ENCODE data around the gene GLRB.
"Not testable (repeated sequence)": the region's sequence is repeated elsewhere in the genome, so short reads cannot be mapped to it uniquely, and the experiment has no call there.

The GLRB gene

DNA sequence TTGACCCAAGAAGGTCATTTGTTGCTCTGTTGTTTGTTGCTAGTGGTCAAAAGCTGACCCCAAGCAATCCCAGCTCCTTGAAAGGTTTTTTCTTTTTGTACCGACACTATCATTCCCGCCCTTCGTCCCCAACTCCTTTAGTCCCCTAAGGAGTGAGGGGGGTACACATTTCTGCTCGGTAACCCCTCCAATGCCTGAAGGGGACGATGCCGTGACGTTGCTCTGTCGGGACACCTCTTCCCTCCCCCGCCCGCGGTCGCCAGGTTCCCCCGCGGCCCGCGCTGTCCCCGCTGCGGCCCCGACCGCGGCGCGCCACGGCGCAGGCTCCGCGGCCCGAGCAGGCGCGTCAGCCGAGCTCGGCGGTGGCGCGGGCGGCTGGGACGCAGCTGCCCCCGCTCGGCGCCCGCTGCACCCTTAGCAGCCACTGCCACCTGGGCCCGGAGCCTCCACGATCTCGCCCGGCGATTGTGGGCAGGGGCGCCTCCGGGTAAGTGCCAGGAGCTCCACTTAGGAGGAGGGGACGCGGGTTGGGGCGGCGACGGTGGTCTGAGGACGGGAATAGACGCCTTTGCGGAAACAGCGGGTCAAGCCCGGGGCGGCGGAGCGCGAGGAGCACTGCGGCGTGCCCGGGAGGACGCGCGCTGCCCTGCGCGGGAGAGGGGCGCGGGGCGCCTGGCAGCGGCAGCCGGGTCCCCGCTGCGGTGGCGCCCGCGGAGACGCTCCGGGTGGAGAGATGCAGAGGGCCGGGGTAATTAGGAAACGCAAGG is at the start of gene GLRB:
Gene GLRB (plus strand): TSS at position 340 of the 767 bp plus-strand sequence. CDS start 1,875 bp downstream, outside the sequence.
- no peak for DNase-seq

DNA sequence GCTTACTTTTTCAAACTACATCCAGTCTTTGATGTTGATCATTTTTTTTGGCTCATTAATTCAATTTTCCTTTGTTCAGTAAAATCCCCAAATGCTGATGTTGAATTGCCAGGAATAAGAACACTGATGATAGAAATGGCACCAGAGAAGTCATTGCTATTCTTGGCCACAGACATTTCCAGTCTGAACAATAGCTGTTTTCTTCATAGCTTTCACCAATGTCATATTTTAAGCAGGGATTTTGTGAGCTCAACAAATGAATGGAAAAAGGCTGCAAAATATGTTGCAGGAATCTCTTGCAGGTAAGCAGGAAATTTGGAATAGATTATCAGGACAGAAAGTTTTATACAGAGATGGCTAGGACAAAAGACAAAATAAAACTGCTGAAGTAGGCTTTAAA is 40.5 kb upstream of the GLRB start:
- DNase-seq, result no peak

DNA sequence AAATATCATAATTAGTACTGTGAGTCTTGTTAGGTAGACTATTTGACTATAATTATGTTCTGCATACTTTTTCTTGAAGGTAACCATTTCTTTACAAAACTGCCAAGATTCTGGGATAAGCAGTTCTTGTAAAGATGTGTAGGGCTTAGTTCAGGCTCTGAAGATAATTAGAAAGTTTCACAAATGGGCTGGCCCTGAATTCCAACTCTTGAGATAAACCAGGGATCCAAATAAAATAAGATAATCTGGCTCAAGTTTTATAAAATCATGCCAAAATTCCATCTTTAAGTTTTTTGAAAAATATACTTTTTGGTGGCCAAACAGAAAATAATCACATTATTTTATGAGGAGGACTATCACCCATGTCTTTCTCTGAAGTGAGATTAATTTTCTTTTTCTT is 35.5 kb upstream of the GLRB start:
- DNase-seq, result no peak

DNA sequence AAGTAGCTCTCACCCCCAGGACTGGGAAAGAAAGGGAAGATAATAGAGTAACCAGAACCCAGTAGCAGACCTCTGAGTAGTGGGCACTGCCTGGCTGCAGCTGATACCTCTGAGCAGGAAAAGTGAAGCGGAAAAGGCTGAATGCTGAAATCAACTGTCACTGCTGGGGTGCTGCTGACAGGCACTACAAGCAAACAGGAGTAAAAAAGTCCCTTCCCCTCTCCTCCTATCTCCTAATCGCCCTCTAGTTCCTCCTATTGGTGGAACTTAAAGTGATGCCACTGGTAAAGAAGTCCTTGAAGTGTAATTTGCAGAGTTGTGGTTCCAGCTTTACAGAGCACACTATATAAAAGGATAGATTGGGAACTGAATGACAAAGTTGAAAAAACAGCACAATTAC is 32.8 kb upstream of the GLRB start:
- no peak for DNase-seq

DNA sequence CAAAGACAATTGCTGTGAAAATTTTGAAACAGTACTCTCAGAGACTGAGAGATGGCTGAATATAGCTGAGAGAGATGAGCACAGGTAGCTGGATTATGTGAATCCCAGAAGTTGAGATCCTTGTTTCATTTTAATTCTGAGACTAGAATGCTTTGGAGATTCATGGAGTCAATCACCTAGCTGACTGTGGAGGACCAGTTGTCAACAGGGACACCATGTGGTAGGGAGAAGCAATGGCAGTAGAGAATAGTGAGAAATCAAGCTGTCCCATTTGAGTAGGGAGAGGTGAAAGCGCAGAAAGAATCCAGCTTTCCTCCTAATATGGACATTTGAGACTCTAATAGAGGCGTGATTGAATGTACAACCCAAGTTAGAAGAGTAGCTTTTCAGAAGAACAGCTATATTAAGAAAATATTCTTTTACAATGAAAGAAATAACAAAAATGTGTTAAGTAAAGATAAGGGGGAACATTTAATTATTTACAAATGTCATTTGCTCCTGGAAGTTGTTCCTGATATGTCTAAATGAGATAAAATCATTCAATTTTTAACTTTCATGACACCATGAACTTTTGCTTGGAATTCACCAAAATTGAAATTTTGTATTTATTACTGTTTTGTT is 30.3 kb upstream of the GLRB start:
- no peak for DNase-seq

DNA sequence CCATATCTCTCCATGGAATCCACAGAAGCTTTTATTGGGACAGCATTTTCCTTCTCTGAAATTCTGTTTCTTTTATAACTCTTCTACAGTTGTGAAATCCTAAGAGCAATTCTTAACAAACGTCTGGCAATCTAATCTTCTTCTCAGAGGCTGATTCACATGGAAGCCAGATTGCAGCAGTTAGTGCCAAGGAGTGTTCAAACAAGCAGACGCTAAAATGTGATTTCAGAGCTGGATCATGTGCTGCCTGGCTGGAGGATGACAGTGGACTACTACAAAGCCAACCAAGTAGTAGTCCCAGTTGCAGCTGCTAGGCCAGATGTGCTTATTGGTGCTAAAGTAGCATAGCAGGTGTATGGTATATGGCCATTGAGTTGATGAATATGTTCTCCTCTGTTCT is 27.7 kb upstream of the GLRB start:
- no peak for DNase-seq

DNA sequence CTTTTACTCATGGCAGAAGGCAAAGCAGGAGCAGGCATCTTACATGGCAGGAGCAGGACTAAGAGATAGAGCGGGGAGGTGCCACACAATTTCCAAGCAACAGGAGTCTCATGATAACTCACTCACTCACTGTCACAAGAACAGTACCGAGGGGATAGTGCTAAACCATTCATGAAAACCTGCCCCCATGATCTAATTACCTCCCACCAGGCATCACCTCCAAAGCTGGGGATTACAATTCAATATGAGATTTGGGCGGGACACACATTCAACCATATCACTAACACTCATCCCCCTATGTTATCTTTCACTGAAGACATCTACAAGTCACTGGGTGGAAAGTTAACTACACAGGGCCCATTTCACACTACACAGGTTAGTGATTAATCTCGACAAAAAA is 25.4 kb upstream of the GLRB start:
- no peak for DNase-seq

DNA sequence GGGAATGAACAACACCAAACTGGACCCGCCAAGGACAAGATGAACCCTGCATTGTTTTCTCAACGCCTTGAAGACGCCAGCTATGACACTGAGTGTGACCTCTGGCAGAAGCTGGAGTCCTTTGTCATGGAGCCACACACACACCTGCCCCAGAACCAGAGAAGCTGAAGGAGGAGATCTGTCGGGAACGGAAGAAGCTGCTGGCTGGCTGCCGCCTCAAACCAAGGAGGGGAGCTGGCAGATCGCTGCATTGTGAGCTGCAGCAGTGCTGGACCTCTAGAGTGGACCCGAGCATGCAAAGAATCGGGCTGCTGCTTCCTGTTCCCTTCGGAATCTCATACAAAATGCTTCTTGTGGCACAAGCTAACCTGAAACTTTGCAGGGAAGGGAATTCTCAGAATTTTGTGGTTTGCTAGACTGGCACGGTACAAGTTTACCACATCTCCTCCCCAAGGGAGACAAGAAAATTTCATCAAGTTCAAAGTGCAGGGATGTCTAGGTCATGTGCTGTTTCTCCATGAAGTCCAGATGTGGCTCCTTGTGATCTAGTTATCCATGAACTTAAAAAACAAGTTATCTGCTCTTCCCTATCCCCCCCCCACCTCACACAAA is 23.4 kb upstream of the GLRB start:
- DNase-seq, result no peak

DNA sequence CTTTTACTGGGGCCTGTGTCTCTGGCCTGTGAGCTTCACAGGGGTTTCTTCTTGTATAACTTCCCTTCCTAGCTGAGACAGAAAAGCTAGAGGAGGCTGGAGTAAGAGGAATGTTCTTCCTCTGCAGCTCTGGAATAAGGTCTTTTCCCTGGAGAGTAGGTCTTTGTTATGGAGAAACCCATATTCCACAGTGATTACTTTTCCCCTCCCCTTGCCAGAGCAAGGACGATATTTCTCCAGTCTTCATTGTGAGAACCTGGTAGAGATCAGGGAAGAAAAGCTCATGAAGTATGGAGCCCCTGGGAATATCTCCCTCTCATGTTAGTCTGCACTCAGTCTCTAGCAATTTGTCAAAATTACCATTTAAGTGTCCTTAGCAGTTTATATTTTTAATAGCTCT is 18.7 kb upstream of the GLRB start:
- DNase-seq, result no peak

DNA sequence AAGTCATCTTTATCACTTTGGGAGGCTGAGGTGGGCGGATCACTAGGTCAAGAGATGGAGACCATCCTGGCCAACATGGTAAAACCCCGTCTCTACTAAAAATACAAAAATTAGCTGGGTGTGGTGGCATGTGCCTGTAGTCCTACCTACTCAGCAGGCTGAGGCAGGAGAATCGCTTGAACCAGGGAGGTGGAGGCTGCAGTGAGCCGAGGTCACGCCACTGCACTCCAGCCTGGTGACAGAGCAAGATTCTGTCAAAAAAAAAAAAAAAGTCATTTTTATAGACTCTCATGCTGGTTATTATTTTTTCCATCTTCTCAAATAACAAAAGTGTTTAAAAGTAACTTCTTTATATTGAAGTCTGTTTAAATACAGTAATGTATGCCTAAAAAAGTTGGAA is 17.1 kb upstream of the GLRB start:
- not testable (repeated sequence) for DNase-seq

DNA sequence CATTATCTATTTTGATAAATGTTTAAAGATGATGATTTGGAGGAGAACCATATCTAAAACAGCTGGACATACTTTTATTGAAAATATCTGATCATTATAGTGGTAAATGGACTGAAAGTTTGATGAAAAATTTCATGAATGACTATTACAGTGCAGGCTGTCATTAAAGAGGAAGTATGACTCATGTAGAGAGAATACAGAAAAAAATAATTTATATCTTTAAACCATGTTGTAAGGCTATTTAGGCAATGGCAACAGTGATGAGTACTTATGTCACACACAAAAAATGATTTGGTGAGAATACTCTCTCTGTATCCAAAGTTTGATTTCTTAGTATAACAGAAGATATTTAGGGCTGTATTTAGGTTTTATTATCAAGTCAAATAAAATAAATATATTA is 3.9 kb upstream of the GLRB start:
- no peak for DNase-seq

DNA sequence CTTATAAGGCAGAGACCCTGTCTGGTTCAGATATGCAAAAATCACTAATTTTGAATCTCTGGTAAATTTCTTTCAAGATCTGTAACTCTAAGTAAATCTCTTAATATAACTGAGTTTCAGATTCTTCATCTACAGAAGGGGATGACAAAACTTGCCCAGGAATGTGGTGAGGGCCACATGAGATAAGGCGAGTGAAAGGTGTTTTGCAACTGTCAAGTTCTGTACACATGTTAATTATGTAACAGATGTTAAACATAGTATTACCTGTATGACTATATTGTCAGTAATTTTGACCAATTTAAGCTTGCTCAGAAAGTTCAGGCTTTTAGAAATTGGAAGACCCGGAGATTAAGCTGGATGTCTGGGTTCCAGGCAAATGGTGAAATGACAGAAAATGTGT is 549 bp upstream of the GLRB start:
- DNase-seq, result no peak

DNA sequence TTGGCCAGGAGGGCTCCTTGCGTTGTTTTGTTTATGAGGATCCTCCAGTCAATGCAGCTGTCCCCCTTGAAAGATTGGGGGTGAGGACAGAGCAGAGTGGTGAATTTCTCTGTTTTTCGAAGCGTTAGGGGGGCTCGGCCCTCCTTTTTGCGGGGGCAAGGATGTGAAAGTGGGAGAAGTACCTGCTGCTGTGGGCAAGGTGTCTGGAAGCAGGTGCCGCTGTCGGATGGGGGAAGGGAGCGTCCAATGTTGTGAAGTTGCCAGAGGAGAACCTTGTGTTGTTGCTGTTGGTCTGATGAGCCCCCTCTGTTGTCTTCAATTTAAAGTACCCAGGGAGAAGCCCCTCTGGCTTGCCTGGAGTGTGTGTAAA is 613 bp downstream of the GLRB start:
- DNase-seq, result no peak

DNA sequence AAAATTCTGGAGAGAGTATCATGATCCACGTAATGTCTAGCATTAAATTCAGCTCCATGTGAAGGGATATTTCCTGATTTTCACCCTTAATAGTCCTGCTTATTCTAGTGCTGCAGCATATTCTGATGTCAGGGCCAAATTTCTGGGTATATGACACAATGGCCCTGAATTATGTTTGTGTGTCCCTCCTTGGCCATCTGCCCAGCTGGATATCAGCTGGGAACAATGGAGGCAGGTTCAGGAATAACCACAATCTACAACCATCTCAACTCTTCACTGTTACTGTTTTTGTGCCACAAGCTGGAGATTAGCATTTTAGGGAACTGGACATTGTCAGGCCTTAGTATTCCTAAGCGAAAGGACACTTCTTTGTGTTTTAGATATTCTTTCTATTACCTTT is 3.5 kb downstream of the GLRB start:
- no peak for DNase-seq

DNA sequence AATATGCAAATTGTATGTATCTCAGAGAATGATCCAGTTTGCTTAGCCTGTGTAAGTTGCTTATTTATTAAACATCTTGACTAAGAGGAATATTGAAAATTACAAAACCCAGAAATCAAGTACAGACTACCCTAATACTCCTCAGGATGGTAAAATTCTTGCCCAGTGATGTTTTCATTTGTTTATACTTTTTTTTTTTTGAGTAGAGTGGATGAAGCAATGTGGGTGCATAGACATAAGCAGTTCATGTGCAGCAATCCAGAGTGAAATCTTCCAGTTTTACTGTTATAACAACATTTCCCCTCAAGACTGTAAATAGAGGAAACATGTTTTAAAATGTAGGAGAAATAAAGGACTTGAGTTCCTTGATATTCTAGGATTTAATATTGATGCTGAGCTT is 4.7 kb downstream of the GLRB start:
- no peak for DNase-seq

DNA sequence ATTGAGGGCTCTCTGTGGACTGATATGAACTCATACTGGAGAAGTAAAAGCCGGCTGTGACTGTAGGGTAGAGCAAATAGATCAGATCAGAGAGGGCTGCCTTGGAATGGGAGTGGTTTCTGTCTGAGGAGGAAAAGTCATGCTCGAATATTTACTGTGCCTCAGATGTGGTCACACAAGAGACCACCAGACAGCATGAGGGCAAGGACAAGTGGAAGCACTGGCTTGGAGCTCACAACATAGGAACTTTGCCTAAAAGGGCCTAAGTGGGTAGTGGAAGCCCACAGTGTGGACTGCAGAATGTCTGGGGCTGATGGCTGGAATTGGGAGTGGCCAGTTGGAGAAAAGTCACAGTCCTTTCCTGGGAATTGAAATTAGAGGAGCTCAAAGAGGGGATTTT is 19.8 kb downstream of the GLRB start:
- no peak for DNase-seq

DNA sequence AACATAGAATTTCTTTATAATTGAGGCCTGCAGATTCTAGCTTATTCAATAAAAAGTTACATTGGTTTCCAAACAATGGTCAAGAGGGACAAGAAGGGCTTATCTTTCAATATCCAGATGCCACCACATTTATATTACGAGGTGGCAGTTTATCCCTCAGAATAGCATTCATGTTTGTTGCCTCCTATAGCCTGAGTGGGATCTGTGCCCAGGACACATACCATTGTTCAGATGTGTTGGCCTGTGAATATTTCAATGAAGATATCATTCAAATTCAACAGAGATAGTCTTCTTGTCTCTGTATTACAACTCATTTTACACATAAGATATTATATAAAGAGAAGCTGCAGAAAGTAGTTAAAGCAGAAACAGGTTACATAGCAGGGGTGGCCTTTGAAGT is 20.5 kb downstream of the GLRB start:
- DNase-seq, result no peak

DNA sequence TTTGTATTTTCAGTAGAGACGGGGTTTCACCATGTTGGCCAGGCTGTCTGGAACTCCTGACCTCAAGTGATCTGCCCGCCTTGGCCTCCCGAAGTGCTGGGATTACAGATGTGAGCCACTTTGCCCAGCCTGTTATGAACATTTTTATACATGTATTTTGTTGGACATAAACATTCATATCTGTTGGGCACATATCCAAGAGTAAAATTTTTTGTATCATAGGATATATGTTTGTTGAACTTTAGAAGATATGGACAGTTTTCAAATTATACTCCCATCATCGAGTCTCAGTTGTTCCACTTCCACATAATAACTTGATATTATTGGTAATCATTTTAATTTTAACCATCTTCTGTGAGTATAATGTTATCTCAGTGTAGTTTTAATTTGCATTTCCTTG is 23.6 kb downstream of the GLRB start:
- DNase-seq, result no peak

DNA sequence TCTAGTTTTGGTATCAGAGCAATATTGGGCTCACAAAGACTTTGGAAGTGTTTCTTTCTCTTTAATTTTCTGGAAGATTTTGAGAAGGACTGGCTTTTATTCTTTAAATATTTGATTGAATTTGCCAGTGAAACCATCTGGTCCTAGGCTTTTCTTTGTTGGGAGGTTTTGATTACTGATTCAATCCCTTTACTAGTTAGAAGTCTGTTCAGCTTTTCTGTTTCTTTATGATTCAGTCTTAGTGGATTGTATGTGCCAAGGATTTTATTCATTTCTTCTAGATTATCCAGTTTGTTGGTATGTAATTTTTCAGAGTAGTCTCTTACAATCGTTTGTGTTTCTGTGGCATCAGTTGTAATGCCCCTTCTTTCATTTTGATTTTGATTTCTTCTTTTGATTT is 28.6 kb downstream of the GLRB start:
- no peak for DNase-seq

DNA sequence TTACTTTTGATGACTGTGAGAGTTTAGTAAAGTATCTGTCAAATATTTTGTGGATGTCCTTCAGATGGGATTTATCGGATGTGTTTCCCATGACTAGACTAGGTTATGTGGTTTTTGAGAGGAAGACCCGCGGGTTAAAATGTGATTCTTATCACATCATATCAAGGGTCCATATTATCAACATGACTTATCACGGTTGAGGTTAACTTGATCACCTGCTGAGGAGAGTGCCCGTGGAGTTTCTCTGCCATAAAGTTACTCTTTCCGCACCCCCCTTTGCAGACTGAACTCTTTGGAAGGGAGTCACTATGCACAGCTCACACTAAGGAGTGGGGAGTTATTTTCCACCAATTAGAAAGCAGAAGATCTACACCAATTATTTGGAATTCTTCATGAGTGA is 38.7 kb downstream of the GLRB start:
- no peak for DNase-seq

DNA sequence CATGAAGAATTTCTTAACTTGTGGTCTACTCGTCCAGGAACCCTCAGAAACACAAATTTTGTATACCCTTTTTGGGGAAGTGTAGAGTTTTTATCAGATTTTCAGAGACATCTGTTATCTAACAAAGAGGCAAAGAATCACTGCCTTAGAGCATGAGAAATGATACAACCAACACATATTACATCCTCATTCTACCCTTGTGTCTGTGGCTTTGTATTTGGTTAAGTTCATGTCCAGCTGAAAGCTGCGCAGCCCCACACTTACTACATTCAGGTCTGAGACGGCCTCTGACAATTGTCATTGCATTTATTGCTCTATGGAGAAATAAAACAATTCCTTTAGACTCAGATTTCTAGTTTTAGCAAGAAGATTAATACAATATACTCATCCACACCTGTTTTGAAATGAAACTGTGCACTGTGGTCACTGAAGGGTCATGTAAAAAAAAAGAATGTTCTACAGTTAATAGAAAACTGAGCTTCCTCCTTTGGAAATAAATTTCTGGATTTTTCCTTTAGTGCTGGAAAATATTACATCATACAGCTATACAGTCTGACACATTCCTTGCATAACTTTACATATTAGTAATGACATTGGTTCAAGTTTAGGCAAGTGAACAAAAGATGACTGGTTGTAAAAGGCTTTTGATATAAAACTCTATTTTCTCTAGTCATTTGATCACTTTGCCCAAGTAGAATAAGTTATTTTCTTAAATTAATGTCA is 39.8 kb downstream of the GLRB start:
- no peak for DNase-seq

DNA sequence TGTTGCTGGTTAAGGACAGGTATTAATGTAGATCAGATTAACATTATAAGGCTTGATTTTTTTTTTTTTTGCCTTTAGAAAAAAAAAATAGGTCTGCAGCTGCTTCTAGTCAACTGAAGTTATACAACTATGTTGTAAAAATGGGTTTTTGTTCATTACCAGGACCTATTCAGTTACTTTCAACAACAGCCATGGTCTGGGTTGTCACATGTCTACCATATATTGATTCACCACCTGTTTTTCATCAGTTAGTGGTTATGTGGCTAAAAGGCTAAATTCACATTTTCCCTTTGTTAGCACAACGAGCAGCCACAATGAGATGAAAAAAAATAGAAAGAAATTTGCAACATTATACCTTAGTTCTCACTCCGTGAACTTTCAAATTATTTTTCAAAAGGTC is 45.5 kb downstream of the GLRB start:
- DNase-seq, result no peak

DNA sequence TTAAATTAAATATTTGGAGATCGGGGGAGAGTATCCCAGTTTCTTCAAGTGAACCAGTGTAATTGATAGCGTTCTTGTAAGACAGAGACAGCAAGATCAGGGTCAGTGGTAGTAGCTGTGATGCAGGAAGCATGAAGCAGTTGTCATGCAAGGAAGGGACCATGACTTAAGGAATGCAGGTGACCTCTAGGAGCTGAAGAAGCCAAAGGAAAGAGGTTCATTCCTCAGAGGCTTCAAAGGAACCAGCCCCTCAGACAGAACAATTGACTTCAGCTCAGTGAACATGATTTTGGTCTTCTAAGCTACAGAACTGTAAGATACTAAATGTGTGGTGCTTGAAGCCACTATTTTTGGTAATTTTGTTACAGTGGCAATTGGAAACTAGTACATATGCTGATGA is 51.6 kb downstream of the GLRB start:
- DNase-seq, result no peak

DNA sequence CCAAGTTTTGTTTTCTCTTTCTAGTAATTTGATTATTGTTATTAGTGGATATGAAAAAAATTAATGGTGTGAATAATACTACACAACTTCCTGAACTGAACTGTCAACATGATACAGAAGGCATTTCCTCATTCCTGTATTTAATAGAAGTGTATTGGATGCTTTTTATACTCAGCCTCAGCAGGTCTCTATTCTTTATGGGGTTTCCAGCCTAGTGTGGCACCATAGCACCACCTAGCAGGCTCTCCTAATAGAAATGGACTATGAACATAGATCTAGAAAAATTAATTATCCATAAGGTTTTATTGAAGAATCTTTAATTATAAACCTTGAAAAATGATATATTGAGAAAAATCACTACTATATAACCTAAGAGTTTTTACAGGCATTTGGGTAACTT is 52.4 kb downstream of the GLRB start:
- DNase-seq, result no peak

Data from stimulated activated CD4-positive, alpha-beta T cell treated with anti-CD3 and anti-CD28 coated beads, Interleukin-4, amount 100 ng/mL, for 1 hour (primary cell).